ENCODE data around the gene ARMC8.

ARMC8 gene

GRCh38 chr3:138317687-138318086 lies 130.6 kb downstream of the ARMC8 start:
- DNase-seq: no peak

GRCh38 chr3:138323971-138324370 lies 136.9 kb downstream of the ARMC8 start:
- DNase-seq: no peak

GRCh38 chr3:138325990-138326389 lies 138.9 kb downstream of the ARMC8 start:
- no peak for DNase-seq

GRCh38 chr3:138326866-138327595 lies 139.9 kb downstream of the ARMC8 start:
- no peak for DNase-seq

GRCh38 chr3:138327831-138328230 lies 140.7 kb downstream of the ARMC8 start:
- DNase-seq: no peak

GRCh38 chr3:138328341-138328740 lies 141.2 kb downstream of the ARMC8 start:
- DNase-seq: peak; percentile 35

GRCh38 chr3:138329127-138329983 lies 142.3 kb downstream of the ARMC8 start, which contains the start of gene NME9:
NME9 (minus strand) TSS chr3:138329851; CDS start chr3:138329335, 516 bp downstream.
- DNase-seq: peak; percentile 78

GRCh38 chr3:138329984-138330293 lies 142.8 kb downstream of the ARMC8 start:
- no peak for DNase-seq

- DNase-seq: no peak
Observed at GRCh38 chr3:138331143-138331894, 144.2 kb downstream of the ARMC8 start.

- peak; percentile 31 for DNase-seq
Observed at GRCh38 chr3:138332472-138333073, 145.5 kb downstream of the ARMC8 start.

GRCh38 chr3:138334608-138335007 lies 147.5 kb downstream of the ARMC8 start:
- no peak for DNase-seq

GRCh38 chr3:138336454-138336999 lies 149.4 kb downstream of the ARMC8 start:
- no peak for DNase-seq

- no peak for DNase-seq
Observed at GRCh38 chr3:138338244-138338643, 151.1 kb downstream of the ARMC8 start.

- no peak for DNase-seq
Observed at GRCh38 chr3:138338811-138339210, 151.7 kb downstream of the ARMC8 start.

- no peak for DNase-seq
Observed at GRCh38 chr3:138340511-138340910, 153.4 kb downstream of the ARMC8 start.

GRCh38 chr3:138344754-138345153 lies 157.7 kb downstream of the ARMC8 start:
- DNase-seq: no peak
